ENCODE results near the gene DDAH1. TPM values are rescaled to one million over a fixed set of nuclear protein-coding genes. Genes with fewer than 3 reads are reported as not detected.
"Not testable (repeated sequence)": the region's sequence is repeated elsewhere in the genome, so short reads cannot be mapped to it uniquely, and the experiment has no call there.

DDAH1 gene
- total and polyA plus RNA-seq, 5 donors from 2014 or later, result 0.15 TPM; not detected in 4

DNA sequence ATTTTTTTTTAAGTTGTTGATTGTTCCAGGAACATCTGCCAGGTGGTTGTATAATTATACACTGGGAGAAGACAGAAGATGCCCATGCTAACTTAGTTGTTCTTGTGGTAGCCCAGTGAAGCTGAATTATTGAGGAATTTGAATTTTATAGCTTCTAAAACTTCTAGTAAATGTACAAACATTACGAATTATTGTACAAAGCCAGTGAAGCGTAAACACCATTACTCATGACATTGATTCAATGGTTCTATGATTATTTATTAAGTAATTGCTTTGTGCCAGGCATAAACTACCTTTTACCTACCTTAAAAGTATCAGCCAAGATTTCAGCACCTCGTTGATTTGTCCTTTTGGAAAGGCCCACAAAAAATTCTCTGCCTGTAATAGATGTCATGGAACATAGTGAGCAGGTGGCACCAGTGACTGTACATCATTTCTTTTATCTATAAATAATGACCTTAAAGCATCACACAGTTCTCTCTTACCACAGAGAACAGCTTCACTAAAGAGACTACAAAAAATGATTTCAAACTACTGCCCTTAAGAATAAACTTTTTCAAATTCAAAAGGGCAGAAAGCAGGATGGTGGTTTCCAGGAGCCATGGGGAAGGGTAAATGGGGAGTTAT is 113.6 kb downstream of the DDAH1 start:
- Histone ChIP-seq H3K4me3 (ENCODE audit: low read depth, low read length) (no peak overlapping the region), H3K9me3 (ENCODE audit: control insufficient read depth in 2 of 2, low read length in 2 of 2) (no peaks in the 10 kb centered on the region), H3K27ac (ENCODE audit: insufficient read depth, low read length, poor library complexity, severe bottlenecking) (no peak overlapping the region), H3K4me1 (ENCODE audit: control insufficient read depth, insufficient read depth, low read length, poor library complexity, severe bottlenecking) (no peaks in the 10 kb centered on the region), H3K27me3 (ENCODE audit: control insufficient read depth, insufficient read depth, low read length) (no peaks in the 10 kb centered on the region), H3K36me3 (ENCODE audit: control insufficient read depth, insufficient read depth, low read length) (no peaks in the 10 kb centered on the region)
- Mint-ChIP-seq H3K27me3 (peaks cover 9% of the 10 kb centered on the region), H3K4me1 (no peaks in the 10 kb centered on the region), H3K27ac (no peak overlapping the region), H3K9me3 (peaks cover 0 to 7% (median 0%) of the 10 kb centered on the region in 7 donors), H3K4me3 (no peak overlapping the region), H3K36me3 (no peaks in the 10 kb centered on the region)
- ATAC-seq (ENCODE audit: low read depth in 2 of 2), result no peak
- no peak for DNase-seq

DNA sequence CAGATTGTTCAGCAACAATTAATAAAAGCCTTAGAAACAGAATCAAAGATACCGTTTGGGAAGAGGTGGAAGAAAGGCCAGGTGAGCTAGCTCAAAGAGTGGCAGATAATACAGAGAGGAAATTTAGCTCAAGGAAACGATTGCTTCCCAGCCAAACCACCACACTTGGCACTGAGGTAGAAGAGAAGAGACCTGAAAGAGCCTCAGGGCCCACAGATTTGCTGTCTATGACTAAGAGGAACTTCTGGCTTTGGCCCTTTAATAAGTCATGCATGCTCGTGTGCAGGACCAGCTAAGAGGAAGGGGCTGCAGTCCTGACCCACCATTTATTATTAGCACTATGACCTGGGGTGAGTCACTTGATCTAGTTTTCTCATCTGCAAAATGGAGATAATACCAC is 115.7 kb downstream of the DDAH1 start:
- no peak overlapping the region for H3K27ac ChIP-seq (ENCODE audit: insufficient read depth, low read length, poor library complexity, severe bottlenecking)
- no peaks in the 10 kb centered on the region for H3K27me3 ChIP-seq (ENCODE audit: control insufficient read depth, insufficient read depth, low read length)
- no peak overlapping the region for H3K27ac Mint-ChIP-seq
- ATAC-seq (ENCODE audit: low read depth in 2 of 2) (no peak), DNase-seq (no peak)
- no peak overlapping the region for H3K4me3 Mint-ChIP-seq
- H3K4me1 Mint-ChIP-seq, result no peaks in the 10 kb centered on the region
- H3K36me3 Mint-ChIP-seq, result no peaks in the 10 kb centered on the region
- H3K4me1 ChIP-seq (ENCODE audit: control insufficient read depth, insufficient read depth, low read length, poor library complexity, severe bottlenecking), result no peaks in the 10 kb centered on the region
- H3K4me3 ChIP-seq (ENCODE audit: low read depth, low read length), result no peak overlapping the region
- no peaks in the 10 kb centered on the region for H3K36me3 ChIP-seq (ENCODE audit: control insufficient read depth, insufficient read depth, low read length)
- peaks cover 0 to 7% (median 0%) of the 10 kb centered on the region in 7 donors for H3K9me3 Mint-ChIP-seq
- no peaks in the 10 kb centered on the region for H3K9me3 ChIP-seq (ENCODE audit: control insufficient read depth in 2 of 2, low read length in 2 of 2)
- peaks cover 5% of the 10 kb centered on the region for H3K27me3 Mint-ChIP-seq

DNA sequence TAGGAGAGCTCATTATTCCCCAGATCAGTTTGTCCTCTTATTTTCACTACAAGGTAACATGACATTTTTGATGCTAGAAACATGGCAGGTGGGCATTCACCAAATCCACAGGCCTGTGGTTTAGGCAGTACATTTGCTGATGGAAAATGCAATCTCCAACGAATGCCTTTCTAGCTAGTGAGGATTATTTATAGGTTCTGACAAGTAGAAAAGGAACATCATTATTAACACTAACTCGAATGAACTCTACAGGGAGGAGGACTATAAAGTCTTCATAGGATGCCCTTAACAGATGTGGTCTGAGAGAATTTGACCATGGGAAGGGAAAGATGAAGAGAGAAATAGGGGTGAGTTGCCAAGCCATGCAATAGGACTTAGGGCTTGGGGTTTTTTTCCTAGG is 117.1 kb downstream of the DDAH1 start:
- no peak for DNase-seq
- Mint-ChIP-seq H3K27me3 (peaks cover 5% of the 10 kb centered on the region), H3K36me3 (no peaks in the 10 kb centered on the region), H3K4me1 (no peaks in the 10 kb centered on the region), H3K27ac (no peak overlapping the region), H3K4me3 (no peak overlapping the region), H3K9me3 (peaks cover 0 to 7% (median 0%) of the 10 kb centered on the region in 7 donors)
- ATAC-seq (ENCODE audit: low read depth in 2 of 2), result no peak
- H3K27ac ChIP-seq (ENCODE audit: insufficient read depth, low read length, poor library complexity, severe bottlenecking), result no peak overlapping the region
- H3K36me3 ChIP-seq (ENCODE audit: control insufficient read depth, insufficient read depth, low read length), result no peaks in the 10 kb centered on the region
- no peaks in the 10 kb centered on the region for H3K9me3 ChIP-seq (ENCODE audit: control insufficient read depth in 2 of 2, low read length in 2 of 2)
- no peaks in the 10 kb centered on the region for H3K4me1 ChIP-seq (ENCODE audit: control insufficient read depth, insufficient read depth, low read length, poor library complexity, severe bottlenecking)
- no peak overlapping the region for H3K4me3 ChIP-seq (ENCODE audit: low read depth, low read length)
- H3K27me3 ChIP-seq (ENCODE audit: control insufficient read depth, insufficient read depth, low read length), result no peaks in the 10 kb centered on the region

DNA sequence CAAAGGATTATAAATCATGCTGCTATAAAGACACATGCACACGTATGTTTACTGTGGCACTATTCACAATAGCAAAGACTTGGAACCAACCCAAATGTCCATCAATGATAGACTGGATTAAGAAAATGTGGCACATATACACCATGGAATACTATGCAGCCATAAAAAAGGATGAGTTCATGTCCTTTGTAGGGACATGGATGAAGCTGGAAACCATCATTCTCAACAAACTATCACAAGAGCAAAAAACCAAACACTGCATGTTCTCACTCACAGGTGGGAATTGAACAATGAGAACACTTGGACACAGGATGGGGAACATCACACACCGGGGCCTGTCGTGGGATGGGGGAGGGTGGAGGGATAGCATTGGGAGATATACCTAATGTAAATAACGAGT is 117.7 kb downstream of the DDAH1 start:
- H3K4me1 Mint-ChIP-seq; H3K27ac Mint-ChIP-seq; H3K4me1 ChIP-seq (ENCODE audit: control insufficient read depth, insufficient read depth, low read length, poor library complexity, severe bottlenecking); H3K4me3 ChIP-seq (ENCODE audit: low read depth, low read length); H3K4me3 Mint-ChIP-seq; H3K27me3 Mint-ChIP-seq; H3K27ac ChIP-seq (ENCODE audit: insufficient read depth, low read length, poor library complexity, severe bottlenecking); H3K36me3 ChIP-seq (ENCODE audit: control insufficient read depth, insufficient read depth, low read length); H3K27me3 ChIP-seq (ENCODE audit: control insufficient read depth, insufficient read depth, low read length); H3K9me3 Mint-ChIP-seq; H3K9me3 ChIP-seq (ENCODE audit: control insufficient read depth in 2 of 2, low read length in 2 of 2); DNase-seq; ATAC-seq (ENCODE audit: low read depth in 2 of 2); H3K36me3 Mint-ChIP-seq: not testable (repeated sequence)

DNA sequence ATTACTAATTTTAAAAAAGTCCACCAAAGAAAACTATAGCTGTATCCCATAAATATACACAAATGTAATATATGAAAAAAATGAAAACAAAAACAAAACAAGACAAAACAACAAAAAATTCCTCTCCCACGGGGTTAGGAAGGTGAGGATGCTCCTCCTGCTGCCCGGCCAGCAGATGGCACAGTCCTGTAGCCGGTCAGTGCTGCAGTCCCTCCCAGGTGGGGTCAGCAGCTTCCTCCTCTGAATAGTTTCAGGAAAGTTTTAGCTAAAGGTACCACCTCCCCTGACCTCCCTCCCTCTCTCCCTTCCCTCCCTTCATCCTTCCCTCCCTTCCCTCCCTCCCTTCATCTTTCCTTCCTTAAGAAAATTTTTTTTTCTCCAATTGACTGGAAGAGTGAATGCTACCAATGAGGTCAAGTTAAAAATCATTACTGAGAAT is 120.7 kb downstream of the DDAH1 start:
- no peak overlapping the region for H3K4me3 ChIP-seq (ENCODE audit: low read depth, low read length)
- ATAC-seq (ENCODE audit: low read depth in 2 of 2), result no peak
- Mint-ChIP-seq H3K27me3 (peaks cover 5% of the 10 kb centered on the region), H3K27ac (no peak overlapping the region), H3K36me3 (no peaks in the 10 kb centered on the region), H3K4me1 (no peaks in the 10 kb centered on the region), H3K4me3 (no peak overlapping the region), H3K9me3 (peaks cover 0 to 6% (median 0%) of the 10 kb centered on the region in 7 donors)
- peaks cover 1% of the 10 kb centered on the region for H3K27me3 ChIP-seq (ENCODE audit: control insufficient read depth, insufficient read depth, low read length)
- H3K36me3 ChIP-seq (ENCODE audit: control insufficient read depth, insufficient read depth, low read length), result no peaks in the 10 kb centered on the region
- H3K9me3 ChIP-seq (ENCODE audit: control insufficient read depth in 2 of 2, low read length in 2 of 2), result no peaks in the 10 kb centered on the region
- DNase-seq, result no peak
- no peak overlapping the region for H3K27ac ChIP-seq (ENCODE audit: insufficient read depth, low read length, poor library complexity, severe bottlenecking)
- no peaks in the 10 kb centered on the region for H3K4me1 ChIP-seq (ENCODE audit: control insufficient read depth, insufficient read depth, low read length, poor library complexity, severe bottlenecking)

DNA sequence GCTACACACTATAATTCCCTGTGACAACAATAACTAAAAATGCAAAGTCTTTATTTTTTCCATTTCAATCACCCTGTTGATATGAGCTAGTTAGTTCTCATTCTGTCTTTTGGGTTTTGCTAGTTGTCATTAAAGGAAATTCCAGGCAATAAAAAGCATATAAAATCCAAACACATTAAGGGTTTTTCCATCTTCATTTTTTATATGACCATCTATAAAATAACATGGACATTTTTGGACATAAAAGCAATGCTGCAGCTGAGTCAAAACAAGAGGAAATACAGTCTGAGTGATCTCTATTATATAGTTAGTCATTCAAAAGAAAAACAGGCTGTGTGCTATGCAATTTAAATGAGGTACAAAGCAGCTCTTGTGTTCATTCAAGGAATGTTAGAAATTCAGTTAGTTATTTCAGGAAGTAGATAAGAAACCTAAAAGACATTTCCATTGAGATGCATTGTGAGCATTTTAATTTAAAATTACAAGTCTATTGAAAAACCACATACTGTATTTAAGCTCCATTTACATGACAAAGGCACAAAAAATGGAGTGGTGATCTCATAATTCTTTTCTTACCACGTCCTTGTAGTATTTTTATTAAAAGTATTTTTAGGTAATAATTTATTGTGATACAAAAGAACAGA is 121.2 kb downstream of the DDAH1 start:
- no peak overlapping the region for H3K27ac Mint-ChIP-seq

DNA sequence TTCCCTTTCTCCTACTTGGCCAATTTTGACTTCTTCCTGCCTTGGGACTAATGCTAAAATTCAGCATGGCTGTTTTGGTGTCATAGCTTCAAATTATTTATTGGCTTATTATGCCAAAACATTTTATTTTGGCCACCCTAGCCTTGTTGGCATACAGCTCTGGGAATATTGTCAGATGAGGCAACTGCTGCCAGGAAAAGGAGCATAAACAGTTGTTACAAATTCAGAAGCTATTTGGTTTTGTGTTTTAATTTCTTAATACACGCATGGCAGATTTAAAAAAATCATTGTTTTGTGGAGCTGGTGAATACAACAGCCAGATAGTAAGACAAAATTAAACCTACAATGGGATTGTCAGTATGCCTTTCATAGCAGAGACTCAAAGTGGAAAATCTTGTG is 121.7 kb downstream of the DDAH1 start:
- Mint-ChIP-seq H3K27me3 (peaks cover 5% of the 10 kb centered on the region), H3K27ac (no peak overlapping the region)

More for the DNA sequence above, 121.2 kb downstream of the DDAH1 start:
- H3K4me3 ChIP-seq (ENCODE audit: low read depth, low read length), result no peak overlapping the region
- no peaks in the 10 kb centered on the region for H3K9me3 ChIP-seq (ENCODE audit: control insufficient read depth in 2 of 2, low read length in 2 of 2)
- Mint-ChIP-seq H3K9me3 (peaks cover 0 to 6% (median 0%) of the 10 kb centered on the region in 7 donors), H3K36me3 (no peaks in the 10 kb centered on the region), H3K4me1 (no peaks in the 10 kb centered on the region), H3K4me3 (no peak overlapping the region), H3K27me3 (peaks cover 5% of the 10 kb centered on the region)
- H3K36me3 ChIP-seq (ENCODE audit: control insufficient read depth, insufficient read depth, low read length), result no peaks in the 10 kb centered on the region
- no peak overlapping the region for H3K27ac ChIP-seq (ENCODE audit: insufficient read depth, low read length, poor library complexity, severe bottlenecking)
- DNase-seq (no peak), ATAC-seq (ENCODE audit: low read depth in 2 of 2) (no peak)
- peaks cover 1% of the 10 kb centered on the region for H3K27me3 ChIP-seq (ENCODE audit: control insufficient read depth, insufficient read depth, low read length)
- H3K4me1 ChIP-seq (ENCODE audit: control insufficient read depth, insufficient read depth, low read length, poor library complexity, severe bottlenecking), result no peaks in the 10 kb centered on the region

DNA sequence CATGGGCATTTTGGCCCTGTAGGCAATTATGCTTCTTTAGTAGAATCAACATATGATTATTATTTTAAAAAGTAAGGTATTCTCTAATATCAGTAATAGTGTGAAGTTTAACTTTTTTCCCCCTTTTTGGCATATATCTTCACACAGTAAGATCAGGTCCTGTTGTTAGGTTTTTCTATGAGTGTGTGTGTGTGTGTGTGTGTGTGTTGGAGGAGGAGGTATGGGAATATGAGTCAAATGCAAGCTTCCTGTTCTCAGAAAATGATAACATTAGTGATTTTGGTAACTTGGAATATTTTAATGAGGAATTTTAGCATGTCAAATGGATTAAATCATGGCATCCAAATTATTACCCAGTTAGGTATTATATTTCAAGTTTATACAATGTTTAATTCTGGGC is 122.8 kb downstream of the DDAH1 start:
- H3K36me3 ChIP-seq (ENCODE audit: control insufficient read depth, insufficient read depth, low read length), result no peaks in the 10 kb centered on the region
- H3K4me1 ChIP-seq (ENCODE audit: control insufficient read depth, insufficient read depth, low read length, poor library complexity, severe bottlenecking), result no peaks in the 10 kb centered on the region
- H3K27me3 ChIP-seq (ENCODE audit: control insufficient read depth, insufficient read depth, low read length), result peaks cover 1% of the 10 kb centered on the region
- no peaks in the 10 kb centered on the region for H3K36me3 Mint-ChIP-seq
- H3K9me3 Mint-ChIP-seq, result peaks cover 0 to 2% (median 0%) of the 10 kb centered on the region in 7 donors
- H3K4me3 ChIP-seq (ENCODE audit: low read depth, low read length), result no peak overlapping the region
- no peak overlapping the region for H3K27ac ChIP-seq (ENCODE audit: insufficient read depth, low read length, poor library complexity, severe bottlenecking)
- DNase-seq (no peak), ATAC-seq (ENCODE audit: low read depth in 2 of 2) (no peak)
- peaks cover 5% of the 10 kb centered on the region for H3K27me3 Mint-ChIP-seq
- no peak overlapping the region for H3K4me3 Mint-ChIP-seq
- no peaks in the 10 kb centered on the region for H3K4me1 Mint-ChIP-seq
- no peak overlapping the region for H3K27ac Mint-ChIP-seq
- H3K9me3 ChIP-seq (ENCODE audit: control insufficient read depth in 2 of 2, low read length in 2 of 2), result no peaks in the 10 kb centered on the region

More for the DNA sequence above, 121.7 kb downstream of the DDAH1 start:
- ATAC-seq (ENCODE audit: low read depth in 2 of 2) (no peak), DNase-seq (no peak)
- Mint-ChIP-seq H3K4me3 (no peak overlapping the region), H3K9me3 (peaks cover 0 to 2% (median 0%) of the 10 kb centered on the region in 7 donors), H3K4me1 (no peaks in the 10 kb centered on the region), H3K36me3 (no peaks in the 10 kb centered on the region)
- no peaks in the 10 kb centered on the region for H3K9me3 ChIP-seq (ENCODE audit: control insufficient read depth in 2 of 2, low read length in 2 of 2)
- no peaks in the 10 kb centered on the region for H3K36me3 ChIP-seq (ENCODE audit: control insufficient read depth, insufficient read depth, low read length)
- no peaks in the 10 kb centered on the region for H3K4me1 ChIP-seq (ENCODE audit: control insufficient read depth, insufficient read depth, low read length, poor library complexity, severe bottlenecking)
- peaks cover 1% of the 10 kb centered on the region for H3K27me3 ChIP-seq (ENCODE audit: control insufficient read depth, insufficient read depth, low read length)
- no peak overlapping the region for H3K27ac ChIP-seq (ENCODE audit: insufficient read depth, low read length, poor library complexity, severe bottlenecking)
- no peak overlapping the region for H3K4me3 ChIP-seq (ENCODE audit: low read depth, low read length)

Data from CD4-positive, CD25-positive, alpha-beta regulatory T cell (primary cell).